ENCODE data around the gene SLC46A1. TPM values are rescaled to one million over a fixed set of nuclear protein-coding genes. Genes with fewer than 3 reads are reported as not detected.

Gene SLC46A1
- total RNA-seq, 1 donor from 2014 or later = 23.3 TPM

DNA sequence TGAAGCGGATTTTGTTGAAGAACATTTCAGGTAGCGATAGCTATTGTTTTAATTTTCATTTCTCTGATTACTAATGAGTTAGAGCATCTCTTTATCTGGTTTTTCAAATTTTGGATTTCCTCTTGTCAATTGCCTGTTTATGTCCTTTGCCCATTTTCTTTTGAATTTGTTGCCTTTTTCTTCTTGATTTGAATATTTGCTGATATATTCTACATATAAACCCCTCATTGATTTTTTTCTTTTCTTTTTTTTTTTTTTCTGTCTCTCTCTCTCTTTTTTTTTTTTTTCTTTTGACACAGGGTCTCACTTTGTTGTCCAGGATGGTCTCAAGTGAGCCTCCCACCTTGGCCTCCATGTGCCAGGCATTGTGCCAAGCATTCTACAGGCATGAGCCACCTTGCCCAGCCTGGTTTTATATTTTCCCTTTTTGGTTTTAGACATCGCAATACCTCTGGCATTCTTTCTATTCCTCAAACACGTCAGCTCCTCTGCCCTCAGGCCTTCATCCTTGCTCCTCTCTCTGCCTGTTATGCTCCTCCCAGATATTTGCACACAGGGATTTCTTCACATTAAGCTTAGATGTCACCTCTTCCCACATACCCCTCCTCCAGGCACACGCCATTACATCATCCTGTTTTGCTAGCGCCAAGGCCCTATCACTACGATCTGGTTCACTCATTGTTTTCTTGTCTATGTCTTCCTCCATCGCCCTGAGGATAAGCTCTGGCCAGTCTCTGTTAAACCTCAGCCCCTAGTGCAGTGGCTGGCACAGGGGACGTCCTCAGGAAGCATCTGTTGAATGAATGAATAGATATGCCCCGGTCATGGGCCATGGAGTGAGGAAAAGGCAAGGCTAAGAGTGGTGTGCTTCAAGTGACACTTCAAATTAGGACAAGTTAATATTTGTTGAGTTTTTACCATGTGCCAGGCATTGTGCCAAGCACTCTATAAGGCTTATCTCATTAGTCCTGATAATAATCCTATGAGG is 25.9 kb downstream of the SLC46A1 start:
- Histone ChIP-seq H3K27ac (peak overlapping the region; percentile 44), H3K36me3 (no peaks in the 10 kb centered on the region), H3K4me1 (peaks cover 25% of the 10 kb centered on the region), H3K27me3 (ENCODE audit: low read depth) (no peaks in the 10 kb centered on the region), H3K9me3 (no peaks in the 10 kb centered on the region), H3K4me3 (no peak overlapping the region)
- TF ChIP-seq, protein P1, sequence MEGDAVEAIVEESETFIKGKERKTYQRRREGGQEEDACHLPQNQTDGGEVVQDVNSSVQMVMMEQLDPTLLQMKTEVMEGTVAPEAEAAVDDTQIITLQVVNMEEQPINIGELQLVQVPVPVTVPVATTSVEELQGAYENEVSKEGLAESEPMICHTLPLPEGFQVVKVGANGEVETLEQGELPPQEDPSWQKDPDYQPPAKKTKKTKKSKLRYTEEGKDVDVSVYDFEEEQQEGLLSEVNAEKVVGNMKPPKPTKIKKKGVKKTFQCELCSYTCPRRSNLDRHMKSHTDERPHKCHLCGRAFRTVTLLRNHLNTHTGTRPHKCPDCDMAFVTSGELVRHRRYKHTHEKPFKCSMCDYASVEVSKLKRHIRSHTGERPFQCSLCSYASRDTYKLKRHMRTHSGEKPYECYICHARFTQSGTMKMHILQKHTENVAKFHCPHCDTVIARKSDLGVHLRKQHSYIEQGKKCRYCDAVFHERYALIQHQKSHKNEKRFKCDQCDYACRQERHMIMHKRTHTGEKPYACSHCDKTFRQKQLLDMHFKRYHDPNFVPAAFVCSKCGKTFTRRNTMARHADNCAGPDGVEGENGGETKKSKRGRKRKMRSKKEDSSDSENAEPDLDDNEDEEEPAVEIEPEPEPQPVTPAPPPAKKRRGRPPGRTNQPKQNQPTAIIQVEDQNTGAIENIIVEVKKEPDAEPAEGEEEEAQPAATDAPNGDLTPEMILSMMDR (IDR thresholded peaks at IDR 0.05) = no peak
- ATAC-seq = peak; percentile 29 to 65
- DNase-seq = no peak
- intact Hi-C loops (cut with DNase I) = no loop called here

DNA sequence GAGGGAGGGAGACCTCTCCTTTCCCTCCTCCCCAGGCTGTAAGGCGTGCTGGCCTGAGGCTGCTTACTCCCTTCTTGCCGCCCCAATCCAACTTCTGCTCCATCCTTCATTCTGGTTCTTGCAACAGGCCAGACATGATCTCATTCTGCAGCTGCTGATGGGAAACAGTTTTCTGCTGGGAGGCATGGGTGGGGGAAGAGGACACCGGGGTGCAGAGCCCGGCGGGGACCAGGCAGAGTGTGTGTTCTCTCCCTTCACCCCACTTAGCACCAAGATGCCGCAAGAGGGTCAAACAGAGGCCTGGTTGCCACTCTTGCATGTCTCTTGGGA is 33.1 kb downstream of the SLC46A1 start:
- no peaks in the 10 kb centered on the region for H3K36me3 ChIP-seq
- peaks cover 36% of the 10 kb centered on the region for H3K4me1 ChIP-seq
- peak overlapping the region; percentile 52 for H3K4me3 ChIP-seq
- TF ChIP-seq, protein P1 (IDR thresholded peaks at IDR 0.05) = no peak
- intact Hi-C loops (cut with DNase I) = no loop called here
- DNase-seq (no peak), ATAC-seq (no peak)
- H3K27me3 ChIP-seq (ENCODE audit: low read depth) = peaks cover 4% of the 10 kb centered on the region
- no peaks in the 10 kb centered on the region for H3K9me3 ChIP-seq
- no peak overlapping the region for H3K27ac ChIP-seq

DNA sequence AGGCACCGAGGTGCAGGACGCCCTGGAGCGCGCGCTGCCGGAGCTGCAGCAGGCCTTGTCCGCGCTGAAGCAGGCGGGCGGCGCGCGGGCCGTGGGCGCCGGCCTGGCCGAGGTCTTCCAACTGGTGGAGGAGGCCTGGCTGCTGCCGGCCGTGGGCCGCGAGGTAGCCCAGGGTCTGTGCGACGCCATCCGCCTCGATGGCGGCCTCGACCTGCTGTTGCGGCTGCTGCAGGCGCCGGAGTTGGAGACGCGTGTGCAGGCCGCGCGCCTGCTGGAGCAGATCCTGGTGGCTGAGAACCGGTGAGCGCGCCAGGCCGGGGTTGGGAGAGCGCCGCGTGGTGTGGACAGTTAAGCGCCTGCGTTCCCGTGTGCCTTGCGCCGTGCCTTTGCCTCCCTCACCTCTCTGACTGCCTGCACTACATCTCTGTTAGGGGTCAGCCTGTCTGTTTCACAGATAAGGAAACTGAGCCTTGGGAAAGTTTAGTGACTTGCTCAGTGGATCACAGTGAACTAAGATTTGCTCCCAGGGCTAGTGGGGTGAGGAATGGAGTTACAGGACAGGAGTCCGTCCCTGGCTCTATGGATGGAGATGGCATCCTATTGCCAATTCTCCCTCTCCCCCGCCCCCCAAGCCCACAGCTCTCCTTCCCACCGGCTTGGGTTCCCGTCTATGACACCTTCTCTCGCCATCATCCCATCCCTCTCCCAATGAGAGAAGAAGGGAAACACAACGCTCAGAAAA is 33.6 kb downstream of the SLC46A1 start:
- intact Hi-C loops (cut with DNase I) = no loop called here
- peak overlapping the region; percentile 50 for H3K27ac ChIP-seq
- peaks cover 4% of the 10 kb centered on the region for H3K27me3 ChIP-seq (ENCODE audit: low read depth)
- ATAC-seq (peak; percentile 23 to 24), DNase-seq (no peak)
- H3K4me1 ChIP-seq = peaks cover 36% of the 10 kb centered on the region
- H3K9me3 ChIP-seq = no peaks in the 10 kb centered on the region
- H3K36me3 ChIP-seq = no peaks in the 10 kb centered on the region
- H3K4me3 ChIP-seq = peak overlapping the region; percentile 52
- TF ChIP-seq, protein P1 (IDR thresholded peaks at IDR 0.05) = no peak

DNA sequence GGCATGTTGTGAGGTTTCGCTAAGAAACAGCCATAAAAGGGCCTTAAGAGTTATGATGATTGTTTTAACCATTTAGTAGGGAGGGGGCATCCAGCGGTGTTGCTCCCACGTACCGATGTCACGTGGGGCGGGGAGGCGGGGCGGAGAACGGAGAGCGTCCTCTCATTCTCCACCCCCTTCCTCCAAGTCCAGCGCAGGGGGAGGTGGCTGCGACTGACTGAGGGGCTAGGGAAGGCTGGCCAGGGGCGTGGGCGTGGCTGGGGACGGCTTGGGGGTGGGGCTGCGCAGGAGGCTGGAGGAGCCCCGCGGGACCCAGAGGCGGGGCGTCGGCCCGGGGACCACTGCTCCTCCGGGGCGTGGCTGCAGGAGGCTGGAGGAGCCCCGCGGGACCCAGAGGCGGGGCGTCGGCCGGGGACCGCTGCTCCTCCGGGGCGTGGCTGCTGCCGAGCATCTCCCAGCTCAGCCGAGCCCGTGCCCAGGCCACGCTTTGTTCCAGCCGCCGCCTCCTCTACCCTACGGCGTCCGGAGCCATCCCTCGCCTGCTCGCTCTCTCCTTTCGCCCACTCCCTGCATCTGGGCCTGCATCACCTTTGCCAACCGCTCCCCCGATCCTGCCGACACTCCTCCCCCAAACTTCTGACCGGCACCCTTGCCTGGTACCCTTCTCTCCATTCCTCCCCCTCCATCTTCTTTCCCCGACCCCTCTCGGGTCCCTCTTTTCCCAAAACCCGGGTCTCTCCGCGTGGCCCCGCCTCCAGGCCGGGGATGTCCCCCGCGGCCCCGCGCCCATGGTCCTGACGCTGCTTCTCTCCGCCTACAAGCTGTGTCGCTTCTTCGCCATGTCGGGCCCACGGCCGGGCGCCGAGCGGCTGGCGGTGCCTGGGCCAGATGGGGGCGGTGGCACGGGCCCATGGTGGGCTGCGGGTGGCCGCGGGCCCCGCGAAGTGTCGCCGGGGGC is 34.5 kb downstream of the SLC46A1 start, which contains the start of gene SARM1:
TSS of gene SARM1 (plus strand) at position 450 of the 958 bp plus-strand sequence. CDS start at position 789, 339 bp downstream.
- TF ChIP-seq, protein P1 (IDR thresholded peaks at IDR 0.05) = no peak
- H3K4me1 ChIP-seq = peaks cover 36% of the 10 kb centered on the region
- peak; percentile 86 to 88 for ATAC-seq
- H3K27me3 ChIP-seq (ENCODE audit: low read depth) = peaks cover 4% of the 10 kb centered on the region
- no peaks in the 10 kb centered on the region for H3K9me3 ChIP-seq
- H3K36me3 ChIP-seq = no peaks in the 10 kb centered on the region
- peak within 1 kb of the TSS; percentile 52 for H3K4me3 ChIP-seq
- intact Hi-C loops (cut with DNase I) = no loop called here
- peak within 1 kb of the TSS; percentile 50 for H3K27ac ChIP-seq
- DNase-seq = peak; percentile 82

DNA sequence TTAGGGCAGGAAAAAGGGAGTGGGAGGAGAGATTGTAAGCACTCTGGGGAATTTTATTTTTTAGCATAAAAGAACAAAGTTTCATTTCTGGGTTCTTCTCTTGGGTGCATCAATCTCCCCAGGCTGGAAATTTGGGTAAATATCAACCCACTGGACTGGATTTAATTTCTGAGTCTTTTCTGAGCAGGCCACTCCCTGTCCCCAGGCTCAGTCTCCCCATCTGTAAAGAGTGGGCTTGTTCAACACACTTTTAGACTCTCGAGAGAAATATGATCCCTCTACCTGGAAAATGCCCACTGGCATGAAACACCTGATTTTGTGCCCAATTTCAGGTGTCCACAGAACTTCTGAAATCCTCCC is 35.3 kb downstream of the SLC46A1 start:
- Histone ChIP-seq H3K27ac (peak overlapping the region; percentile 50), H3K36me3 (no peaks in the 10 kb centered on the region), H3K27me3 (ENCODE audit: low read depth) (peaks cover 4% of the 10 kb centered on the region), H3K4me3 (peak overlapping the region; percentile 52), H3K4me1 (peaks cover 36% of the 10 kb centered on the region), H3K9me3 (no peaks in the 10 kb centered on the region)
- TF ChIP-seq, protein P1 (IDR thresholded peaks at IDR 0.05) = no peak
- ATAC-seq = no peak
- no peak for DNase-seq
- intact Hi-C loops (cut with DNase I) = no loop called here

Data from lower lobe of right lung (tissue), 2 donors.